ENCODE results near the gene IFFO2. TPM values are rescaled to one million over a fixed set of nuclear protein-coding genes. Genes with fewer than 3 reads are reported as not detected.

The IFFO2 gene
- total RNA-seq, 2 donors from 2014 or later, result 24.8 to 27.7 TPM

DNA sequence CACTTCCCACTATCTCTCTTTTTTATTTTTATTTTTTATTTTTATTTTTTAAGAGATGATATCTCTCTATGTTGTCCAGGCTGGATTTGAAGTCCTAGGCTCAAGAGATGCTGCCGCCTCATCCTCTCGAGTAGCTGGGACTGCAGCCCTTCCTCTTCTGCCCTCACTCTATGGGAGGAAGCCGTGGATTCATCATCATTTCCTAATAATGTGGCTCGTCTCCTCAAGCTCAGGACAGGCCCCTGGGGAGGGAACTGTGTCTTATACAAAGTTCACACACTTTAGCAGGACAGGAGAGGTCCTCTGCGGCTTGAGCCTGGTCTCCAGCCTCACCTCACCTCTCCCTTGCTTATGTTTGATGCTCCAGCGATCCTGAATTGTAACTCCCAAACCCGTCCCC lies 16.5 kb upstream of the IFFO2 start:
- H3K4me3 ChIP-seq, result no peak overlapping the region
- no peaks in the 10 kb centered on the region for H3K36me3 ChIP-seq
- TF ChIP-seq, protein P1, sequence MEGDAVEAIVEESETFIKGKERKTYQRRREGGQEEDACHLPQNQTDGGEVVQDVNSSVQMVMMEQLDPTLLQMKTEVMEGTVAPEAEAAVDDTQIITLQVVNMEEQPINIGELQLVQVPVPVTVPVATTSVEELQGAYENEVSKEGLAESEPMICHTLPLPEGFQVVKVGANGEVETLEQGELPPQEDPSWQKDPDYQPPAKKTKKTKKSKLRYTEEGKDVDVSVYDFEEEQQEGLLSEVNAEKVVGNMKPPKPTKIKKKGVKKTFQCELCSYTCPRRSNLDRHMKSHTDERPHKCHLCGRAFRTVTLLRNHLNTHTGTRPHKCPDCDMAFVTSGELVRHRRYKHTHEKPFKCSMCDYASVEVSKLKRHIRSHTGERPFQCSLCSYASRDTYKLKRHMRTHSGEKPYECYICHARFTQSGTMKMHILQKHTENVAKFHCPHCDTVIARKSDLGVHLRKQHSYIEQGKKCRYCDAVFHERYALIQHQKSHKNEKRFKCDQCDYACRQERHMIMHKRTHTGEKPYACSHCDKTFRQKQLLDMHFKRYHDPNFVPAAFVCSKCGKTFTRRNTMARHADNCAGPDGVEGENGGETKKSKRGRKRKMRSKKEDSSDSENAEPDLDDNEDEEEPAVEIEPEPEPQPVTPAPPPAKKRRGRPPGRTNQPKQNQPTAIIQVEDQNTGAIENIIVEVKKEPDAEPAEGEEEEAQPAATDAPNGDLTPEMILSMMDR (IDR thresholded peaks at IDR 0.05), result no peak
- no peaks in the 10 kb centered on the region for H3K27me3 ChIP-seq (replicated peaks; ENCODE audit: insufficient read depth)
- ATAC-seq (ENCODE audit: insufficient number of reproducible peaks, low FRiP score, low read depth), result no peak
- DNase-seq (ENCODE audit: low spot score), result no peak
- no peaks in the 10 kb centered on the region for H3K9me3 ChIP-seq
- H3K27ac ChIP-seq, result no peak overlapping the region
- peaks cover 2 to 5% of the 10 kb centered on the region in 2 donors for H3K4me1 ChIP-seq (ENCODE audit: control insufficient read depth in 1 of 2, low read depth in 2 of 2)

DNA sequence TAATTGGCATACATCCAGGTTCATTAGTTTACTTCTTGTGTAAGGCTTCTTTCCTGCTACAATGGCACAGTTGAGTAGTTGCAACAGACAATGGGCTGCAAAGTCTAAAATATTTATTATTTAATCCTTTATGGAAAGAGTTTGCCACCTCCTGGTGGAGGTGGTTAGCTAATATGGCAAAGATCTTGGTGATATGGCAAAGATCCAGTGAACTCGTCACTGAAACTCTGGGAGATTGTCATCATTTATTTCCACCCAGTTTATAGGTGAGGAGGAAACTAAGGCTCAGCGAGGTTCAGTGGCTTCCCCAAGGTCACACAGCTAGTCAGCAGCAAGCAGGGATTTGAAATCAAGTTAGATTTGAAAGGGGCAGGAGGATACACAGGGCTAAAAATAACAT lies 16.1 kb upstream of the IFFO2 start:
- H3K27me3 ChIP-seq (replicated peaks; ENCODE audit: insufficient read depth), result no peaks in the 10 kb centered on the region
- H3K9me3 ChIP-seq, result no peaks in the 10 kb centered on the region
- ATAC-seq (ENCODE audit: insufficient number of reproducible peaks, low FRiP score, low read depth) (peak; percentile 30), DNase-seq (ENCODE audit: low spot score) (no peak)
- H3K4me1 ChIP-seq (ENCODE audit: control insufficient read depth in 1 of 2, low read depth in 2 of 2), result peaks cover 2 to 5% of the 10 kb centered on the region in 2 donors
- H3K36me3 ChIP-seq, result no peaks in the 10 kb centered on the region
- no peak overlapping the region for H3K4me3 ChIP-seq
- TF ChIP-seq, protein P1 (IDR thresholded peaks at IDR 0.05), result peak; percentile 53
- no peak overlapping the region for H3K27ac ChIP-seq

GRCh38 chr1:18970762-18971161 lies 14.3 kb upstream of the IFFO2 start:
- no peak for ATAC-seq (ENCODE audit: insufficient number of reproducible peaks, low FRiP score, low read depth)
- Histone ChIP-seq H3K4me3 (no peak overlapping the region), H3K27me3 (replicated peaks; ENCODE audit: insufficient read depth) (no peaks in the 10 kb centered on the region), H3K4me1 (ENCODE audit: control insufficient read depth in 1 of 2, low read depth in 2 of 2) (peaks cover 2 to 5% of the 10 kb centered on the region in 2 donors), H3K9me3 (no peaks in the 10 kb centered on the region), H3K36me3 (no peaks in the 10 kb centered on the region), H3K27ac (no peak overlapping the region)
- DNase-seq (ENCODE audit: low spot score), result no peak
- TF ChIP-seq, protein P1 (IDR thresholded peaks at IDR 0.05), result no peak

DNA sequence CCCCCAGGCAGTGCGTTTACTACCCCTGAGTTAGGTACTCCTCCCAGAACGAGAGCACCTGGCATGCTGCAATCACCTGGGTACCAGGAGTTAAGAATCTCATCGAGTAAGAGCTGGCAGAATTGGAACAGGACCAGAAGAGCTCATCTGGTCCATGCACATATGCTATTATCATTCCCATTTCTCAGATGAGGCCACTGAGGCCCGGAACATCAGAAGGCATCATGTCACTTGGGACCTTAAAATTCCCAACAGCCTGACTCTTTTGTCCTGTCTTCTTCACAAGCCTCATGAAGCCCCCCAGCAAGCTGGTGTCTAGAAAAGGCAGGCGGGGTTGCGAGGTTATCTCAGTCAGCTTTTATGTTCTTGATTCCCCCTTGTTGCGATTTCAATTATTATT lies 13.9 kb upstream of the IFFO2 start:
- Histone ChIP-seq H3K36me3 (no peaks in the 10 kb centered on the region), H3K27me3 (replicated peaks; ENCODE audit: insufficient read depth) (no peaks in the 10 kb centered on the region), H3K4me3 (no peak overlapping the region), H3K27ac (no peak overlapping the region), H3K9me3 (no peaks in the 10 kb centered on the region), H3K4me1 (ENCODE audit: control insufficient read depth in 1 of 2, low read depth in 2 of 2) (peaks cover 2 to 5% of the 10 kb centered on the region in 2 donors)
- TF ChIP-seq, protein P1 (IDR thresholded peaks at IDR 0.05), result no peak
- DNase-seq (ENCODE audit: low spot score), result no peak
- ATAC-seq (ENCODE audit: insufficient number of reproducible peaks, low FRiP score, low read depth), result no peak

DNA sequence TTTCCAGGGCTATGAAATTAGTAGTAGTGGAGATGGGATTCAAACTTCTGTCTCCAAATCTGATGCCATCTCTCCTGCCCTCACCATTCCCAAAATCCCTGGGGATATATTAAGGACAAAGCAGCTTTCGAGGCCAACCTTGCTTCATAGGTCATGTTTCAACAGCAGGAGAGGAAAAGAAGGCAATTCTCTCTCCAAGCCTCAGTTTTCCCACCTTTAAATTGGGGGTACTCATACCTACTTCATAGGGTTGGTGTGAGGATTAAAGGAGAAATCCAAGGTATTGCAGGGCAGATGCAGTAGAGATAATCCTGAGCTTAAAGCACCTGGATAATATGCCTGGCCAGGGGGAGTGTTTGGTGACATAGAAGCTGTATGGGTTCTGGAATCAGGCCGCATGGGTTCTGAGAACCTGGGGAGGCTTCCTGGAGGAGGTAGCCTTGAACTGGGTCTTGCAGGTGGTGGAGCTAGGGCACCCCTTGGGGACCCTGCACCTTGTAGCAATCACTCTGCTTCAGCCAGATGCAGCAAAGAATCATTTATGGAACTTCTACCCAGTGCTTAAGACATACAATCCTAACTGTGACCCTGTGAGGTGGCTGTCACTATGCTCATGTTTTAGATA lies 10.7 kb upstream of the IFFO2 start:
- TF ChIP-seq, protein P1 (IDR thresholded peaks at IDR 0.05), result no peak
- H3K36me3 ChIP-seq, result no peaks in the 10 kb centered on the region
- no peak overlapping the region for H3K27ac ChIP-seq
- ATAC-seq (ENCODE audit: insufficient number of reproducible peaks, low FRiP score, low read depth) (no peak), DNase-seq (ENCODE audit: low spot score) (no peak)
- H3K4me3 ChIP-seq, result no peak overlapping the region
- no peaks in the 10 kb centered on the region for H3K9me3 ChIP-seq
- H3K27me3 ChIP-seq (replicated peaks; ENCODE audit: insufficient read depth), result no peaks in the 10 kb centered on the region
- H3K4me1 ChIP-seq (ENCODE audit: control insufficient read depth in 1 of 2, low read depth in 2 of 2), result peaks cover 0 to 5% of the 10 kb centered on the region in 2 donors
